Ovary (tissue), 9 donors: Measurements from ENCODE around the gene MRFAP1L1. TPM values are rescaled to one million over a fixed set of nuclear protein-coding genes. Genes with fewer than 3 reads are reported as not detected.

Experiments used
- DNase-seq, 5 donors: peaks; one replicate each; pipeline ENCODE4 v3.0.0-alpha.2; 2019 to 2020
- H3K27ac ChIP-seq, 2 donors: fragments of 200-600 bp; one replicate each; pipeline versions ENCODE4 v1.5.1 to v1.8.0; 2019 to 2022
- H3K27me3 ChIP-seq: fragments of 200-600 bp; one replicate; pipeline ENCODE4 v1.8.0; 2022
- H3K36me3 ChIP-seq: fragments of 200-600 bp; sonication (generic); one replicate; pipeline ENCODE4 v1.5.1; 2019
- H3K4me1 ChIP-seq: one replicate; pipeline ENCODE4 v1.8.1; 2013; ENCODE audit warnings: mild to moderate bottlenecking, moderate library complexity; ENCODE audit not compliant: insufficient read depth
- H3K4me3 ChIP-seq: fragments of 200-600 bp; sonication (generic); one replicate; pipeline ENCODE4 v1.5.1; 2017
- H3K9me3 ChIP-seq, 2 donors: fragments of 200-600 bp in 1 of 2; sonication (generic) in 1 of 2; one replicate each; pipeline versions ENCODE4 v1.5.1 to v1.8.1; 2013 to 2019; ENCODE audit warnings: mild to moderate bottlenecking in 1 of 2, moderate library complexity in 1 of 2
- EP300 ChIP-seq: sonication (generic); formaldehyde crosslinking; IDR thresholded peaks from one replicate; pipeline ENCODE4 v1.6.1; 2017; ENCODE audit warnings: antibody characterized with exemption
- POLR2A ChIP-seq: fragments of 450-650 bp; IDR thresholded peaks from one replicate; pipeline ENCODE4 v1.6.1; 2017; ENCODE audit warnings: antibody characterized with exemption, mild to moderate bottlenecking, moderate library complexity
- WGBS, 3 donors: extraction: QIAGEN DNeasy Blood & Tissue Kit in 1 of 3; methylation state at CpG; one replicate each; pipeline versions ENCODE4 v1.1.5 to v1.1.7; 2013 to 2017; 5-methylcytosine and 5-hydroxymethylcytosine counted together
- intact Hi-C, 4 donors: fragments of 100-400 bp; cut with DNase I; formaldehyde crosslinking; loops; one replicate each; pipeline versions ENCODE4 v1.11.0 to v1.15.1; 2022 to 2023
- polyA plus RNA-seq, 2 donors: library from polyadenylated mRNA; stranded (reverse); fragments of 200-250 nt in 1 of 2; fragments of 350-450 nt in 1 of 2; fragmentation: Illumina TruSeq in 1 of 2; extraction: RNeasy Lipid Tissue Mini Kit (QIAGEN cat#74804) in 1 of 2; gene quantifications; one replicate each; pipeline ENCODE4 v1.2.3, GENCODE V29; 2013 to 2014
- total RNA-seq, 7 donors: library from RNA; depleted of rRNA in 2 of 7; stranded (reverse); fragments of >200 nt in 2 of 7; fragmentation: NEBNext Ultra II Directional in 3 of 7; extraction: Animal tissue kit (Norgen Biotek cat#: 25700) in 3 of 7; gene quantifications; one replicate each; pipeline versions ENCODE4 v1.1.0 to v1.2.4, GENCODE V29; 2016 to 2023
- TF ChIP-seq, protein P1 (sequence below), 3 donors: fragments of 450-650 bp in 2 of 3; fragments of 200-600 bp in 1 of 3; IDR thresholded peaks; one replicate each; pipeline versions ENCODE4 v1.5.1 to v1.8.0; 2016 to 2022; ENCODE audit warnings: antibody characterized with exemption in 3 of 3, mild to moderate bottlenecking in 1 of 3
- donor health status: DM: no; HTN: no; CAD: no; lungs with moderate emphysema.
- donor health status: DM: no; HTN: no; CAD: no.
- donor health status: Bipolar disorder and iron deficiency.
- donor health status: DM: yes; HTN: yes; CAD: no.
- donor health status: DM: no; HTN: no; CAD: no.
- donor health status: DM: yes; HTN: yes; CAD: no.

Gene MRFAP1L1
- total and polyA plus RNA-seq, 9 donors, result 59.3 to 80.6 (median 65.3) TPM

DNA sequence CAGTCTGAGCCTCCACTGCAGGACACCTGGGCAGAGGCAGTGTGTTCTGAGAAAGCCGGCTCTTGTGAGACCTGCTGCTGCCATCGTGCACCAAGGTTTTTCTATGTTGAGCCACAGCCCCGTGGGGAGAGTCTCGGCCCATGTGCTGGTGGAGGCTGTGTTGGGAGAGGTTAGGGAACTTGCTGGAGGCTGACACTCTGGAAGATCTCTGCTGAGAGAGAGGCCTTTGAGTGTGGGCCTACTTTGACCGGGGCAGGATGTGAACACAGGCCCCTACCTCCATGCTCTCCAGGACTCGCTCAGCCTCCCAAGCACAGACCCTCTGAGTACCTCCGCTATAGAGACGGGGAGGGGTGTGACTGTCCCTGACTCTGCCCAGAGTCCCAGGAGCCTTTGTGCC, 17.3 kb downstream of the MRFAP1L1 start:
- no peak for DNase-seq
- Histone ChIP-seq H3K27ac (no peak overlapping the region), H3K4me3 (no peak overlapping the region), H3K9me3 (no peaks in the 10 kb centered on the region), H3K27me3 (no peaks in the 10 kb centered on the region), H3K36me3 (no peaks in the 10 kb centered on the region), H3K4me1 (peaks cover 2% of the 10 kb centered on the region)
- intact Hi-C loops, result no loop called here
- 76 to 88% (median 87%) methylated on average over 8 of the region's 8 CpGs for WGBS, 3 donors
- TF ChIP-seq, protein P1, sequence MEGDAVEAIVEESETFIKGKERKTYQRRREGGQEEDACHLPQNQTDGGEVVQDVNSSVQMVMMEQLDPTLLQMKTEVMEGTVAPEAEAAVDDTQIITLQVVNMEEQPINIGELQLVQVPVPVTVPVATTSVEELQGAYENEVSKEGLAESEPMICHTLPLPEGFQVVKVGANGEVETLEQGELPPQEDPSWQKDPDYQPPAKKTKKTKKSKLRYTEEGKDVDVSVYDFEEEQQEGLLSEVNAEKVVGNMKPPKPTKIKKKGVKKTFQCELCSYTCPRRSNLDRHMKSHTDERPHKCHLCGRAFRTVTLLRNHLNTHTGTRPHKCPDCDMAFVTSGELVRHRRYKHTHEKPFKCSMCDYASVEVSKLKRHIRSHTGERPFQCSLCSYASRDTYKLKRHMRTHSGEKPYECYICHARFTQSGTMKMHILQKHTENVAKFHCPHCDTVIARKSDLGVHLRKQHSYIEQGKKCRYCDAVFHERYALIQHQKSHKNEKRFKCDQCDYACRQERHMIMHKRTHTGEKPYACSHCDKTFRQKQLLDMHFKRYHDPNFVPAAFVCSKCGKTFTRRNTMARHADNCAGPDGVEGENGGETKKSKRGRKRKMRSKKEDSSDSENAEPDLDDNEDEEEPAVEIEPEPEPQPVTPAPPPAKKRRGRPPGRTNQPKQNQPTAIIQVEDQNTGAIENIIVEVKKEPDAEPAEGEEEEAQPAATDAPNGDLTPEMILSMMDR (IDR thresholded peaks at IDR 0.05), result no peak
- no peak for TF ChIP-seq POLR2A
- TF ChIP-seq EP300, result no peak

DNA sequence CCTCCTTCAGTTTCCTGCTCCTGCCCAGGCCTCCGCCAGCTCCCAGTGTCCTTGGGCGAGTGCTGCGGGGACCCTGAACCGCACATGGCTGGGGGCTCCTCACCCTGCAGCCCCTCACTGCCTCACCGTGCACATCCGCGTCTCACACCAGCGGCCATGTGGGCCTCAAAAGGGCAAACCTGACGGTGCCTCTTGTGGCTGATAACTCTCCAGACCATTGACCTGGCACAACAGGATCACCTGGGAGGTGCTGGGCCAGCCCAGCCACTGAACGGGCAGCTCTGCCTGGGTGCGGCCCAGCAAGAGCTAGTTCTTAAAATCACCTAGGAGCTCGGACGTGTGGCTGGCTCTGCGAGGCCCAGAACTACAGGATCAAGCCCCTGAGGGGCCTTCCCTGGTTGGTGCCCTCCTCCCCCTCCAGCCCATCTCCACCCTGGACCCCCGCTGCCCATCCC, 20.1 kb downstream of the MRFAP1L1 start:
- TF ChIP-seq POLR2A (no peak), EP300 (no peak)
- TF ChIP-seq, protein P1 (IDR thresholded peaks at IDR 0.05), result no peak
- no peaks in the 10 kb centered on the region for H3K27me3 ChIP-seq
- no peaks in the 10 kb centered on the region for H3K9me3 ChIP-seq
- H3K4me1 ChIP-seq, result peaks cover 2% of the 10 kb centered on the region
- no peak overlapping the region for H3K27ac ChIP-seq
- no peak overlapping the region for H3K4me3 ChIP-seq
- no peak for DNase-seq
- intact Hi-C loops, result no loop called here
- no peaks in the 10 kb centered on the region for H3K36me3 ChIP-seq
- 78 to 87% (median 79%) methylated on average over 14 to 15 of the region's 15 CpGs for WGBS, 3 donors

DNA sequence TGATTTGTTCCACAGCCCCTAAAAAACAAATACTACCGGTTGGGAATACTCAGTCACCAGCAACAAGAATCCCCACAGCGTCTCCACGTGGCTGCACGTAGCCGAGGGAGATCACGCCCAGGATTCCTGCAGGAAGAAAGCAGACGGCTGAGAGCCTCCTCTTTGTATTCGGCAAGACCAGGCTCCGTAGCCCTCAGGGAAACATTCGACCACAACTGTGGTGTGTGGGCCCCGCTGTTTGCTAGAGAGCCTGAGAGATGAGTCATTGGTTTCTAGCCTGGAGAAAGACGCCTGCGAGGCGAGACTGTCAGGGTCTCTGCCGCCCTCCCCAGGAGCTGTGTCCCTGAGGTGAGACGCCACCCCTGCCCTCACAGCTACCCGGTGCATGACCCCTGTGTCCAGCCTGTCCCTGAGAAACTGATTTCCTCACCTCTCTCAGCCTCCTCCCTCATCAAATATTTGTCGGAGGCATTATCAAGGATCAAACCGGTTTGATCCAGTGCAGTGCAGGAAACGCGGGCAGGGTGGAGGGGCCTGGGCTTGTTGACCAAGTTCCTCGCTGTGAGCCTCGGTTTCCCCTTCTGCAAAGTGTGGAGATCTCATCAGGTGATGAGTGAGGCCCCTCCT, 20.7 kb downstream of the MRFAP1L1 start:
- DNase-seq, result peak in 4 of 5 donors; percentile 43 to 64 (median 56)
- Histone ChIP-seq H3K36me3 (no peaks in the 10 kb centered on the region), H3K4me3 (no peak overlapping the region), H3K9me3 (no peaks in the 10 kb centered on the region), H3K4me1 (peaks cover 2% of the 10 kb centered on the region), H3K27ac (no peak overlapping the region), H3K27me3 (no peaks in the 10 kb centered on the region)
- WGBS, 3 donors, result 17 to 39% (median 20%) methylated on average over 23 of the region's 23 CpGs
- TF ChIP-seq EP300 (no peak), POLR2A (no peak)
- TF ChIP-seq, protein P1 (IDR thresholded peaks at IDR 0.05), result no peak
- intact Hi-C loops, result no loop called here

DNA sequence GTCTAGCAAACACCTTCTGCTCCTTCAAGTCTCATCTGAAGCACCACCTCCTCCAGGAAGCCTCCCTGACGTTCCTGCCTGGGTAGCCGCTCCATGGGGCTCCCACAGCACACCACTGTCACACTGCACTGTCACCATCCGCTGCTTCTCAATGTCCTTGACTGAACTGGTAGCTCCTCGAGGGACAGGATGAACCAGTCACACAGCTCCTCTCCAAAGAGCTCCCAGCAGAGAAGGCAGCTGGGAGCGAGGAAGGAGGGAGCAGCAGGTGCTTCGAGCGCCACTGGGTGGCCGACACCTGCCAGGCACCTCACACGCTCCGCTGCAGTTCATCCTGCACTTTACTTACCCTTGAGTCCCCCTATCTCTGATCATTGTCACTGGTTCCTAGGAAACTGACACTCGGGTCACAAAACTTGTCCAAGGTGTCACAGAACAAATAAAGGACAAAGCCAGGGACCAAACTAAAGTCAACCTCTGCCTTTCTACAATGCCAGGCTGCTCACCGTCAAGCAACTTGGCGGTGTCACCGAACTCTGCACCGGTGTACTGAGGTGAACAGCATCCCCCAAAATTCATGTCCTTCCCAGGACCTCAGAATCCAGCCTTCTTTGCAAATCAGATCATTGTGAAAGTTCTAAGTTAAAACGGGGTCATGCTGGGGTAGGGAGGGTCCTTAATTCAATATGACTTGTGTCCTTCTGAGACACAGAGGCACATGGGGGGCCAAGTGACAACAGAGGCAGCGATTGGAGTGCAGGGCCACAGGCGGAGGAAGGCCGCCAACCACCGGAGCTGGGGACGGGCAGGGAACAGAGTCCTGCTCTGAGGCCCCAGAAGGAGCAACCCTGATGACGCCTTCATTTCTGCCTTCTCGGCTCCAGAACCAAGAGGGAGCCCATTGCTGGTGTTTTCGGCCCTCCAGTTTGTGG, 21.5 kb downstream of the MRFAP1L1 start:
- DNase-seq, result no peak

More for the DNA sequence above, 21.5 kb downstream of the MRFAP1L1 start:
- no peaks in the 10 kb centered on the region for H3K9me3 ChIP-seq
- H3K27me3 ChIP-seq, result no peaks in the 10 kb centered on the region
- 87 to 90% (median 89%) methylated on average over 24 of the region's 24 CpGs for WGBS, 3 donors
- TF ChIP-seq, protein P1 (IDR thresholded peaks at IDR 0.05), result no peak
- TF ChIP-seq EP300 (no peak), POLR2A (no peak)
- H3K36me3 ChIP-seq, result no peaks in the 10 kb centered on the region
- intact Hi-C loops, result no loop called here
- H3K4me1 ChIP-seq, result peaks cover 2% of the 10 kb centered on the region
- no peak overlapping the region for H3K27ac ChIP-seq
- H3K4me3 ChIP-seq, result no peak overlapping the region
